HUES6 (cell line): ENCODE measurements around the gene ACOXL.

ENCODE experiments used
- H3K27ac ChIP-seq: 2 replicates; pipeline ENCODE4 v1.7.0; 2013; ENCODE audit warnings: low read depth, mild to moderate bottlenecking, low read length, inconsistent platforms
- H3K27me3 ChIP-seq: 2 replicates; pipeline ENCODE4 v1.6.1; 2013; ENCODE audit warnings: low read length; ENCODE audit not compliant: control insufficient read depth, insufficient read depth
- H3K36me3 ChIP-seq: 2 replicates; pipeline ENCODE4 v1.6.1; 2013; ENCODE audit warnings: low read length; ENCODE audit not compliant: control insufficient read depth, insufficient read depth
- H3K4me1 ChIP-seq: 2 replicates; pipeline ENCODE4 v1.6.1; 2013; ENCODE audit warnings: low read length; ENCODE audit not compliant: control insufficient read depth, insufficient read depth
- H3K4me3 ChIP-seq: 2 replicates; pipeline ENCODE4 v1.5.1; 2013; ENCODE audit warnings: low read depth, low read length
- H3K9ac ChIP-seq: one replicate; pipeline ENCODE4 v1.6.1; 2013; ENCODE audit warnings: mild to moderate bottlenecking, low read length
- H3K9me3 ChIP-seq: 2 replicates; pipeline ENCODE4 v1.6.1; 2013; ENCODE audit warnings: low read depth, low read length; ENCODE audit not compliant: control insufficient read depth, insufficient read depth

The ACOXL gene

GRCh38 chr2:111053825-111054515 lies 321.6 kb downstream of the ACOXL start:
- Histone ChIP-seq H3K36me3 (no peaks in the 10 kb centered on the region), H3K4me3 (no peak overlapping the region), H3K27me3 (no peaks in the 10 kb centered on the region), H3K9ac (no peak overlapping the region), H3K9me3 (no peaks in the 10 kb centered on the region), H3K27ac (no peak overlapping the region), H3K4me1 (no peaks in the 10 kb centered on the region)

- no peaks in the 10 kb centered on the region for H3K9me3 ChIP-seq
- no peaks in the 10 kb centered on the region for H3K27me3 ChIP-seq
- H3K4me3 ChIP-seq: no peak overlapping the region
- H3K36me3 ChIP-seq: no peaks in the 10 kb centered on the region
- no peak overlapping the region for H3K27ac ChIP-seq
- no peaks in the 10 kb centered on the region for H3K4me1 ChIP-seq
- no peak overlapping the region for H3K9ac ChIP-seq
Observed at GRCh38 chr2:111054791-111055691, 322.7 kb downstream of the ACOXL start.

GRCh38 chr2:111055735-111056134 lies 323.4 kb downstream of the ACOXL start:
- no peaks in the 10 kb centered on the region for H3K27me3 ChIP-seq
- no peak overlapping the region for H3K9ac ChIP-seq
- no peak overlapping the region for H3K27ac ChIP-seq
- H3K4me1 ChIP-seq: no peaks in the 10 kb centered on the region
- no peaks in the 10 kb centered on the region for H3K36me3 ChIP-seq
- H3K9me3 ChIP-seq: no peaks in the 10 kb centered on the region
- H3K4me3 ChIP-seq: no peak overlapping the region

GRCh38 chr2:111057045-111057444 lies 324.7 kb downstream of the ACOXL start:
- no peaks in the 10 kb centered on the region for H3K27me3 ChIP-seq
- H3K4me3 ChIP-seq: no peak overlapping the region
- no peak overlapping the region for H3K27ac ChIP-seq

GRCh38 chr2:111057721-111058120 lies 325.3 kb downstream of the ACOXL start:
- Histone ChIP-seq H3K9ac (no peak overlapping the region), H3K36me3 (no peaks in the 10 kb centered on the region), H3K4me3 (no peak overlapping the region), H3K27me3 (no peaks in the 10 kb centered on the region), H3K4me1 (no peaks in the 10 kb centered on the region), H3K27ac (no peak overlapping the region), H3K9me3 (no peaks in the 10 kb centered on the region)

More at GRCh38 chr2:111057045-111057444, 324.7 kb downstream of the ACOXL start:
- Histone ChIP-seq H3K36me3 (no peaks in the 10 kb centered on the region), H3K9me3 (no peaks in the 10 kb centered on the region), H3K4me1 (no peaks in the 10 kb centered on the region), H3K9ac (no peak overlapping the region)

GRCh38 chr2:111058264-111058663 lies 325.9 kb downstream of the ACOXL start:
- Histone ChIP-seq H3K9me3 (no peaks in the 10 kb centered on the region), H3K4me1 (no peaks in the 10 kb centered on the region), H3K36me3 (no peaks in the 10 kb centered on the region), H3K9ac (no peak overlapping the region), H3K27ac (no peak overlapping the region), H3K27me3 (no peaks in the 10 kb centered on the region), H3K4me3 (no peak overlapping the region)

GRCh38 chr2:111061191-111061590 lies 328.8 kb downstream of the ACOXL start:
- H3K9ac ChIP-seq: no peak overlapping the region
- no peaks in the 10 kb centered on the region for H3K9me3 ChIP-seq
- no peaks in the 10 kb centered on the region for H3K27me3 ChIP-seq

GRCh38 chr2:111062417-111062816 lies 330.0 kb downstream of the ACOXL start:
- no peaks in the 10 kb centered on the region for H3K9me3 ChIP-seq
- no peak overlapping the region for H3K9ac ChIP-seq
- no peaks in the 10 kb centered on the region for H3K27me3 ChIP-seq
- H3K4me1 ChIP-seq: no peaks in the 10 kb centered on the region
- H3K4me3 ChIP-seq: no peak overlapping the region
- H3K36me3 ChIP-seq: no peaks in the 10 kb centered on the region
- H3K27ac ChIP-seq: no peak overlapping the region

More at GRCh38 chr2:111061191-111061590, 328.8 kb downstream of the ACOXL start:
- Histone ChIP-seq H3K27ac (no peak overlapping the region), H3K4me3 (no peak overlapping the region), H3K36me3 (no peaks in the 10 kb centered on the region), H3K4me1 (no peaks in the 10 kb centered on the region)

GRCh38 chr2:111066062-111066593 lies 333.8 kb downstream of the ACOXL start:
- H3K9ac ChIP-seq: no peak overlapping the region
- no peaks in the 10 kb centered on the region for H3K36me3 ChIP-seq
- no peak overlapping the region for H3K27ac ChIP-seq
- no peak overlapping the region for H3K4me3 ChIP-seq
- H3K27me3 ChIP-seq: no peaks in the 10 kb centered on the region
- H3K4me1 ChIP-seq: peaks cover 5% of the 10 kb centered on the region; the same call in 1 of the 2 replicates
- H3K9me3 ChIP-seq: no peaks in the 10 kb centered on the region

GRCh38 chr2:111068435-111069058 lies 336.2 kb downstream of the ACOXL start:
- Histone ChIP-seq H3K27ac (no peak overlapping the region), H3K4me1 (peaks cover 5% of the 10 kb centered on the region; the same call in 1 of the 2 replicates)

More at GRCh38 chr2:111068435-111069058, 336.2 kb downstream of the ACOXL start:
- Histone ChIP-seq H3K9me3 (no peaks in the 10 kb centered on the region; the same call in 1 of the 2 replicates), H3K36me3 (no peaks in the 10 kb centered on the region), H3K4me3 (no peak overlapping the region), H3K27me3 (no peaks in the 10 kb centered on the region), H3K9ac (no peak overlapping the region)
